Measurements from ENCODE around the gene VPS11.

VPS11 gene

DNA sequence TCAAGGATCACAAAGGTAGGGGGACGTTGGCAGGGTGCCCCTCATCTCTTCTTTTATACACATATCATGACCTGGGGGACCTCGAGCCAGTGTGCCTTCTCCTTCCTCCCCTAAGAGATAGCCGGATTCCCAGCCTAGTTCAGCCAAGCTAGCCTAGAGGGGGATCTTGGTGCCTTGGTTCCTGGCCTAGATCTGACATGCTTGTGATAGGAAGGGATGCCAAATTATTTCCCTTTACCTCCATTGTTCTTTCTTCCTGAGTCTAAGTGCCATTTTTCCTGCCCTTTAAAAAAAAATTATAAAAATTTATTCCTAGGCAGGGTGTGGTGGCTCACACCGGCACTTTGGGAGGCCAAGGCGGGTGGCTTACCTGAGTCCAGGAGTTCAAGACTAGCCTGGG lies 46.7 kb downstream of the VPS11 start:
- Histone ChIP-seq H3K27me3 (ENCODE audit: control insufficient read depth, low read length) (no peaks in the 10 kb centered on the region), H3K4me3 (ENCODE audit: low read length) (no peak overlapping the region), H3K27ac (ENCODE audit: low read depth, low read length) (no peak overlapping the region), H3K4me2 (ENCODE audit: low read length) (no peak overlapping the region), H3K79me2 (ENCODE audit: control insufficient read depth, low read length) (peaks cover 11% of the 10 kb centered on the region), H3K9me3 (ENCODE audit: control insufficient read depth, insufficient read depth, low read length) (no peaks in the 10 kb centered on the region), H3K4me1 (ENCODE audit: control insufficient read depth, low read length) (peaks cover 2% of the 10 kb centered on the region; the same call in 1 of the 2 replicates), H3F3A (ENCODE audit: control insufficient read depth, insufficient read depth) (peaks cover 12% of the 10 kb centered on the region), H4K20me1 (ENCODE audit: control insufficient read depth, insufficient read depth, low read depth, low read length) (no peaks in the 10 kb centered on the region), H3K9me2 (replicated peaks; ENCODE audit: control insufficient read depth, low read length) (no peaks in the 10 kb centered on the region), H3K36me3 (ENCODE audit: control insufficient read depth, low read length) (peaks cover 66% of the 10 kb centered on the region)
- TF ChIP-seq, protein P1, sequence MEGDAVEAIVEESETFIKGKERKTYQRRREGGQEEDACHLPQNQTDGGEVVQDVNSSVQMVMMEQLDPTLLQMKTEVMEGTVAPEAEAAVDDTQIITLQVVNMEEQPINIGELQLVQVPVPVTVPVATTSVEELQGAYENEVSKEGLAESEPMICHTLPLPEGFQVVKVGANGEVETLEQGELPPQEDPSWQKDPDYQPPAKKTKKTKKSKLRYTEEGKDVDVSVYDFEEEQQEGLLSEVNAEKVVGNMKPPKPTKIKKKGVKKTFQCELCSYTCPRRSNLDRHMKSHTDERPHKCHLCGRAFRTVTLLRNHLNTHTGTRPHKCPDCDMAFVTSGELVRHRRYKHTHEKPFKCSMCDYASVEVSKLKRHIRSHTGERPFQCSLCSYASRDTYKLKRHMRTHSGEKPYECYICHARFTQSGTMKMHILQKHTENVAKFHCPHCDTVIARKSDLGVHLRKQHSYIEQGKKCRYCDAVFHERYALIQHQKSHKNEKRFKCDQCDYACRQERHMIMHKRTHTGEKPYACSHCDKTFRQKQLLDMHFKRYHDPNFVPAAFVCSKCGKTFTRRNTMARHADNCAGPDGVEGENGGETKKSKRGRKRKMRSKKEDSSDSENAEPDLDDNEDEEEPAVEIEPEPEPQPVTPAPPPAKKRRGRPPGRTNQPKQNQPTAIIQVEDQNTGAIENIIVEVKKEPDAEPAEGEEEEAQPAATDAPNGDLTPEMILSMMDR (IDR thresholded peaks at IDR 0.05; ENCODE audit: low read depth, low read length, poor library complexity, severe bottlenecking), result no peak

DNA sequence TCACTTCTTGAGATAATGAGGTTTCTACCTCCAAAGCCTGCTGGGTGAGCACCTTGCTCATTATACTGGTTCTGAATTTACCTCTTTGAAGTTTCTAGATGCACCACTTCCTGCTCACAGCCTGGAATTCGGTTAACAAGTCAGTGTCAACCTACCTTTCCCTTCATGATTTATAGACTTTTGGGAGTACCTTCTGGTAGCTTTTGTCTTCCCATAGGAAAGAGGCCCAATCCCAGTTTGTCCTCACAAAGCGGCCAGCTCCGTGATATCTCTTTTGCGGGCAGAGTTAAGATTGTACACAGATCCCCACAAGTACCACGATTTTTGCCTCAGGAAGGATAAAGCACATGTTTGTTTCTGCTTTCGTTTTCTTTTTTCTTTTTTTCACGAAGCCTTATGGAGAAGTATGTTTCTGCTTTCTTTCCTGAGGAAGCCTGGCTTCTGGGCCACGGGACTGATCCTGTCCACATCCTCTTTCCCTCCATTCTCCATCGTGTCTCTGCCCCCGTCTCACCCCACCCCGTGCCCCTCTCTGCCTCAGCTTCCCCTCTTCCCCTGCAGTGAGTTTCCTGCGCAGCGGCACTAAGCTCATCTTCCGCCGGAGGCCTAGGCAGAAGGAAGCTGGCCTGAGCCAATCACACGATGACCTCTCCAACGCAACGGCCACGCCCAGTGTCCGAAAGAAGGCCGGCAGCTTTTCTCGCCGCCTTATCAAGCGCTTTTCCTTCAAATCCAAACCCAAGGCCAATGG lies 48.0 kb downstream of the VPS11 start:
- Histone ChIP-seq H3F3A (ENCODE audit: control insufficient read depth, insufficient read depth) (peaks cover 12% of the 10 kb centered on the region), H3K79me2 (ENCODE audit: control insufficient read depth, low read length) (no peaks in the 10 kb centered on the region), H3K4me3 (ENCODE audit: low read length) (no peak overlapping the region), H3K36me3 (ENCODE audit: control insufficient read depth, low read length) (peaks cover 56% of the 10 kb centered on the region), H3K4me2 (ENCODE audit: low read length) (no peak overlapping the region), H3K4me1 (ENCODE audit: control insufficient read depth, low read length) (peaks cover 5% of the 10 kb centered on the region), H3K9me3 (ENCODE audit: control insufficient read depth, insufficient read depth, low read length) (no peaks in the 10 kb centered on the region), H4K20me1 (ENCODE audit: control insufficient read depth, insufficient read depth, low read depth, low read length) (no peaks in the 10 kb centered on the region), H3K27me3 (ENCODE audit: control insufficient read depth, low read length) (no peaks in the 10 kb centered on the region), H3K9me2 (replicated peaks; ENCODE audit: control insufficient read depth, low read length) (no peaks in the 10 kb centered on the region), H3K27ac (ENCODE audit: low read depth, low read length) (no peak overlapping the region)
- no peak for TF ChIP-seq EZH2phosphoT487 (IDR thresholded peaks at IDR 0.05; ENCODE audit: borderline replicate concordance, low read length)
- TF ChIP-seq, protein P1 (IDR thresholded peaks at IDR 0.05; ENCODE audit: low read depth, low read length, poor library complexity, severe bottlenecking), result no peak

DNA sequence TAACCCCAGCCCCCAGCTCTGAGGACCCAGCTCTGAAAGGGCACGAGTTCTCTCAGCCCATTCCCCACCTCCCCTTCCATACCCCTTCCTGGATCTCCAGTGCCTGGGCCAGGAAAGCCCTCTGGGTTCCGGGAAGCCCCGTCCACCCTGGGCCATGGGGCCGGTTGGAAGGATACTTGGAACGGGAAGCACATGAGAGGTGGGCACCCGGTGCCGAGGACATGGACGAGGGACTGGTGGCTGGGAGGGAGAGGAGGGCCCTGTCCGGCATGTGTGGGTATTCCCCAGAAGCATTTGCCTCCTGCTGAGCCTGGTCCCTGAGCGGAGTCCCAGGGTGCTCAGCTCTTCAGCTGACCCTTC lies 48.6 kb downstream of the VPS11 start:
- peaks cover 51% of the 10 kb centered on the region for H3K36me3 ChIP-seq (ENCODE audit: control insufficient read depth, low read length)

More for the DNA sequence above, 48.6 kb downstream of the VPS11 start:
- Histone ChIP-seq H3K9me2 (replicated peaks; ENCODE audit: control insufficient read depth, low read length) (no peaks in the 10 kb centered on the region), H3K27ac (ENCODE audit: low read depth, low read length) (no peak overlapping the region), H3K27me3 (ENCODE audit: control insufficient read depth, low read length) (no peaks in the 10 kb centered on the region), H3K4me2 (ENCODE audit: low read length) (no peak overlapping the region), H3K4me1 (ENCODE audit: control insufficient read depth, low read length) (peaks cover 10% of the 10 kb centered on the region), H3F3A (ENCODE audit: control insufficient read depth, insufficient read depth) (peaks cover 12% of the 10 kb centered on the region), H3K9me3 (ENCODE audit: control insufficient read depth, insufficient read depth, low read length) (no peaks in the 10 kb centered on the region), H3K4me3 (ENCODE audit: low read length) (no peak overlapping the region), H3K79me2 (ENCODE audit: control insufficient read depth, low read length) (no peaks in the 10 kb centered on the region), H4K20me1 (ENCODE audit: control insufficient read depth, insufficient read depth, low read depth, low read length) (no peaks in the 10 kb centered on the region)
- TF ChIP-seq EZH2phosphoT487 (IDR thresholded peaks at IDR 0.05; ENCODE audit: borderline replicate concordance, low read length), result no peak
- TF ChIP-seq, protein P1 (IDR thresholded peaks at IDR 0.05; ENCODE audit: low read depth, low read length, poor library complexity, severe bottlenecking), result no peak

Measured in DOHH2 (cell line).